Measurements from ENCODE around the gene GLT6D1.

DNA sequence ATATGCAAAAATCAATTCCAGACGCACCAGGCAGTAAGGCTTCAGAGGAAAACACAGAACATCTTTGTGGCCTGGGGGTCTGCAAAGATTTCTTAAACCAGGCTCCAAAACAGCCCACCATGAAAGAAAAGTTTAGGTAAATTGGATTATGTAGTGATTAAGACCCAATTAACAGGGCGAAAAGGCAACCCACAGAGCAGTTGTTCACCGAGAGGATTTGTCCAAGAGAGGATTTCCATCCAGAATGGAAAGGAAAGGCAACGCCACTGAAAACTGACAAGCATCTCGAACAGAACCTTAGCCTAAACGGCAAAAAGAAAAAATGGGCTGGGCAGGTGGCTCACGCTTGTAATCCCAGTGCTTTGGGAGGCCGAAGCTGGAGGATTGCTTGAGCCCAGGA is 37.4 kb downstream of the GLT6D1 start:
- TF ChIP-seq GABPA (IDR thresholded peaks at IDR 0.05; ENCODE audit: low read depth), result no peak
- TF ChIP-seq, protein P1, sequence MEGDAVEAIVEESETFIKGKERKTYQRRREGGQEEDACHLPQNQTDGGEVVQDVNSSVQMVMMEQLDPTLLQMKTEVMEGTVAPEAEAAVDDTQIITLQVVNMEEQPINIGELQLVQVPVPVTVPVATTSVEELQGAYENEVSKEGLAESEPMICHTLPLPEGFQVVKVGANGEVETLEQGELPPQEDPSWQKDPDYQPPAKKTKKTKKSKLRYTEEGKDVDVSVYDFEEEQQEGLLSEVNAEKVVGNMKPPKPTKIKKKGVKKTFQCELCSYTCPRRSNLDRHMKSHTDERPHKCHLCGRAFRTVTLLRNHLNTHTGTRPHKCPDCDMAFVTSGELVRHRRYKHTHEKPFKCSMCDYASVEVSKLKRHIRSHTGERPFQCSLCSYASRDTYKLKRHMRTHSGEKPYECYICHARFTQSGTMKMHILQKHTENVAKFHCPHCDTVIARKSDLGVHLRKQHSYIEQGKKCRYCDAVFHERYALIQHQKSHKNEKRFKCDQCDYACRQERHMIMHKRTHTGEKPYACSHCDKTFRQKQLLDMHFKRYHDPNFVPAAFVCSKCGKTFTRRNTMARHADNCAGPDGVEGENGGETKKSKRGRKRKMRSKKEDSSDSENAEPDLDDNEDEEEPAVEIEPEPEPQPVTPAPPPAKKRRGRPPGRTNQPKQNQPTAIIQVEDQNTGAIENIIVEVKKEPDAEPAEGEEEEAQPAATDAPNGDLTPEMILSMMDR (IDR thresholded peaks at IDR 0.05; ENCODE audit: insufficient read depth, low read length), result no peak
- TF ChIP-seq, protein P2, sequence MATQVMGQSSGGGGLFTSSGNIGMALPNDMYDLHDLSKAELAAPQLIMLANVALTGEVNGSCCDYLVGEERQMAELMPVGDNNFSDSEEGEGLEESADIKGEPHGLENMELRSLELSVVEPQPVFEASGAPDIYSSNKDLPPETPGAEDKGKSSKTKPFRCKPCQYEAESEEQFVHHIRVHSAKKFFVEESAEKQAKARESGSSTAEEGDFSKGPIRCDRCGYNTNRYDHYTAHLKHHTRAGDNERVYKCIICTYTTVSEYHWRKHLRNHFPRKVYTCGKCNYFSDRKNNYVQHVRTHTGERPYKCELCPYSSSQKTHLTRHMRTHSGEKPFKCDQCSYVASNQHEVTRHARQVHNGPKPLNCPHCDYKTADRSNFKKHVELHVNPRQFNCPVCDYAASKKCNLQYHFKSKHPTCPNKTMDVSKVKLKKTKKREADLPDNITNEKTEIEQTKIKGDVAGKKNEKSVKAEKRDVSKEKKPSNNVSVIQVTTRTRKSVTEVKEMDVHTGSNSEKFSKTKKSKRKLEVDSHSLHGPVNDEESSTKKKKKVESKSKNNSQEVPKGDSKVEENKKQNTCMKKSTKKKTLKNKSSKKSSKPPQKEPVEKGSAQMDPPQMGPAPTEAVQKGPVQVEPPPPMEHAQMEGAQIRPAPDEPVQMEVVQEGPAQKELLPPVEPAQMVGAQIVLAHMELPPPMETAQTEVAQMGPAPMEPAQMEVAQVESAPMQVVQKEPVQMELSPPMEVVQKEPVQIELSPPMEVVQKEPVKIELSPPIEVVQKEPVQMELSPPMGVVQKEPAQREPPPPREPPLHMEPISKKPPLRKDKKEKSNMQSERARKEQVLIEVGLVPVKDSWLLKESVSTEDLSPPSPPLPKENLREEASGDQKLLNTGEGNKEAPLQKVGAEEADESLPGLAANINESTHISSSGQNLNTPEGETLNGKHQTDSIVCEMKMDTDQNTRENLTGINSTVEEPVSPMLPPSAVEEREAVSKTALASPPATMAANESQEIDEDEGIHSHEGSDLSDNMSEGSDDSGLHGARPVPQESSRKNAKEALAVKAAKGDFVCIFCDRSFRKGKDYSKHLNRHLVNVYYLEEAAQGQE (IDR thresholded peaks at IDR 0.05; ENCODE audit: insufficient replicate concordance, low read depth), result no peak
